HG02588 (cell line): ENCODE results near the gene BOD1.

Experiments
- ATAC-seq: cut with Tn5 transposase; IDR thresholded peaks from one replicate; pipeline ENCODE4 v1.9.1; 2021; ENCODE audit warnings: mild to moderate bottlenecking, moderate library complexity; ENCODE audit not compliant: unreplicated experiment

Gene BOD1

GRCh38 chr5:173581408-173582215 is 34.8 kb downstream of the BOD1 start:
- ATAC-seq: no peak

- no peak for ATAC-seq
Observed at GRCh38 chr5:173578947-173579615, 37.4 kb downstream of the BOD1 start.

GRCh38 chr5:173577817-173578216 is 38.6 kb downstream of the BOD1 start:
- no peak for ATAC-seq

- no peak for ATAC-seq
Observed at GRCh38 chr5:173577166-173577565, 39.3 kb downstream of the BOD1 start.

GRCh38 chr5:173575985-173576384 is 40.5 kb downstream of the BOD1 start:
- no peak for ATAC-seq

GRCh38 chr5:173574983-173575382 is 41.5 kb downstream of the BOD1 start:
- ATAC-seq: no peak

GRCh38 chr5:173573126-173573960 is 43.1 kb downstream of the BOD1 start:
- ATAC-seq: no peak

- no peak for ATAC-seq
Observed at GRCh38 chr5:173572431-173573125, 43.9 kb downstream of the BOD1 start.

GRCh38 chr5:173570321-173571090 is 45.9 kb downstream of the BOD1 start:
- no peak for ATAC-seq

GRCh38 chr5:173568703-173569102 is 47.7 kb downstream of the BOD1 start:
- ATAC-seq: no peak

GRCh38 chr5:173568128-173568527 is 48.3 kb downstream of the BOD1 start:
- ATAC-seq: no peak

GRCh38 chr5:173567548-173567947 is 48.9 kb downstream of the BOD1 start:
- no peak for ATAC-seq

GRCh38 chr5:173565491-173566072 is 50.9 kb downstream of the BOD1 start:
- no peak for ATAC-seq

GRCh38 chr5:173564106-173564505 is 52.3 kb downstream of the BOD1 start:
- ATAC-seq: no peak

GRCh38 chr5:173563246-173563645 is 53.2 kb downstream of the BOD1 start:
- no peak for ATAC-seq

- no peak for ATAC-seq
Observed at GRCh38 chr5:173562451-173562850, 54.0 kb downstream of the BOD1 start.
